GM23338 (cell line): ENCODE data around the gene DNAJC13. TPM values are rescaled to one million over a fixed set of nuclear protein-coding genes. Genes with fewer than 3 reads are reported as not detected.
"Not testable (repeated sequence)": the region's sequence is repeated elsewhere in the genome, so short reads cannot be mapped to it uniquely, and the experiment has no call there.

Source experiments
- ATAC-seq: fragments of 200-7000 bp; cut with Tn5 transposase; 3 replicates; pipeline ENCODE4 v1.9.1; 2020
- DNase-seq: peaks from one replicate; pipeline ENCODE4 v3.0.0-alpha.2; 2015; ENCODE audit warnings: low spot score
- H2AFZ ChIP-seq: fragments of 200-600 bp; sonication (generic); 2 replicates; pipeline ENCODE4 v1.8.0; 2016; ENCODE audit warnings: antibody characterized with exemption, mild to moderate bottlenecking, moderate library complexity
- H3F3A ChIP-seq: fragments of 200-600 bp; sonication (generic); replicated peaks from 2 replicates; pipeline ENCODE4 v1.8.0; 2017; ENCODE audit warnings: antibody characterized with exemption, mixed run types, low read depth
- H3K27ac ChIP-seq: fragments of 200-600 bp; sonication (generic); 2 replicates; pipeline ENCODE4 v1.6.1; 2016; ENCODE audit warnings: low read depth
- H3K27me3 ChIP-seq: fragments of 200-600 bp; sonication (generic); 2 replicates; pipeline ENCODE4 v1.8.0; 2016; ENCODE audit warnings: mild to moderate bottlenecking, mixed run types, moderate library complexity; ENCODE audit not compliant: insufficient read depth
- H3K36me3 ChIP-seq: fragments of 200-600 bp; sonication (generic); 2 replicates; pipeline ENCODE4 v1.8.0; 2016; ENCODE audit warnings: mild to moderate bottlenecking; ENCODE audit not compliant: insufficient read depth
- H3K4me1 ChIP-seq: fragments of 200-600 bp; sonication (generic); 2 replicates; pipeline ENCODE4 v1.8.0; 2016; ENCODE audit warnings: mild to moderate bottlenecking, moderate library complexity; ENCODE audit not compliant: insufficient read depth
- H3K4me2 ChIP-seq: fragments of 200-600 bp; sonication (generic); 2 replicates; pipeline ENCODE4 v1.7.1; 2017; ENCODE audit warnings: mixed run types
- H3K4me3 ChIP-seq: fragments of 200-600 bp; sonication (generic); 2 replicates; pipeline ENCODE4 v1.6.1; 2016; ENCODE audit warnings: mixed run types
- H3K79me2 ChIP-seq: fragments of 200-600 bp; sonication (generic); replicated peaks from 2 replicates; pipeline ENCODE4 v1.8.0; 2017; ENCODE audit warnings: mild to moderate bottlenecking; ENCODE audit not compliant: insufficient read depth
- H3K9me2 ChIP-seq: fragments of 200-600 bp; sonication (generic); 2 replicates; pipeline ENCODE4 v1.8.0; 2017; ENCODE audit not compliant: insufficient read depth
- H4K20me1 ChIP-seq: fragments of 200-600 bp; sonication (generic); replicated peaks from 2 replicates; pipeline ENCODE4 v1.8.0; 2017; ENCODE audit warnings: mild to moderate bottlenecking; ENCODE audit not compliant: insufficient read depth
- H3K27ac Mint-ChIP-seq: 2 replicates; pipeline ENCODE4 v1.8.0; 2020; ENCODE audit warnings: inconsistent platforms, mild to moderate bottlenecking, moderate library complexity, mixed read lengths
- H3K27me3 Mint-ChIP-seq: 3 replicates; pipeline ENCODE4 v1.8.0; 2022; ENCODE audit warnings: low read depth, mild to moderate bottlenecking, moderate library complexity, mixed read lengths, inconsistent platforms; ENCODE audit not compliant: insufficient read depth, poor library complexity
- H3K36me3 Mint-ChIP-seq: 3 replicates; pipeline ENCODE4 v1.8.0; 2021; ENCODE audit warnings: low read depth, mild to moderate bottlenecking, inconsistent platforms, moderate library complexity, mixed read lengths
- H3K4me1 Mint-ChIP-seq: 3 replicates; pipeline ENCODE4 v1.8.0; 2020; ENCODE audit warnings: mild to moderate bottlenecking, inconsistent platforms, mixed read lengths
- H3K4me3 Mint-ChIP-seq: 3 replicates; pipeline ENCODE4 v1.8.0; 2021; ENCODE audit warnings: moderate library complexity, mild to moderate bottlenecking, inconsistent platforms, mixed read lengths
- H3K9me3 Mint-ChIP-seq: 3 replicates; pipeline ENCODE4 v1.8.0; 2020; ENCODE audit warnings: moderate library complexity, mild to moderate bottlenecking, inconsistent platforms, mixed read lengths
- EZH2phosphoT487 ChIP-seq: fragments of 200-600 bp; sonication (generic); IDR thresholded peaks from one replicate; pipeline ENCODE4 v1.8.1; 2018; ENCODE audit warnings: antibody characterized with exemption; ENCODE audit not compliant: unreplicated experiment
- JUNB ChIP-seq: IDR thresholded peaks from one replicate; pipeline ENCODE4 v1.6.1; 2016; ENCODE audit warnings: antibody characterized with exemption; ENCODE audit not compliant: unreplicated experiment
- NANOG ChIP-seq: IDR thresholded peaks from 2 replicates; pipeline ENCODE4 v1.6.1; 2016; ENCODE audit warnings: antibody characterized with exemption, borderline replicate concordance
- POLR2AphosphoS5 ChIP-seq: IDR thresholded peaks from 2 replicates; pipeline ENCODE4 v1.6.1; 2016; ENCODE audit warnings: antibody characterized with exemption, low read depth
- STAT1 ChIP-seq: IDR thresholded peaks from one replicate; pipeline ENCODE4 v1.6.1; 2016; ENCODE audit warnings: antibody characterized with exemption; ENCODE audit not compliant: unreplicated experiment
- ZNF114 ChIP-seq: fragments of 250-450 bp; sonication (Bioruptor Pico); IDR thresholded peaks from 2 replicates; pipeline ENCODE4 v1.5.0; 2020; ENCODE audit warnings: mild to moderate bottlenecking, moderate library complexity
- polyA plus RNA-seq: library from polyadenylated mRNA; unstranded; fragments of >200 nt; fragmentation: Nextera tagmentation; extraction: Ambion mirVana; gene quantifications from 2 replicates; pipeline ENCODE4 v1.2.1, GENCODE V29; 2016
- total RNA-seq: library from RNA; depleted of rRNA; stranded (reverse); fragments of >200 nt; shearing (Covaris generic); gene quantifications from 2 replicates; pipeline ENCODE4 v1.2.3, GENCODE V29; 2014
- TF ChIP-seq, protein P1 (sequence below), 2 experiments: fragments of 200-600 bp in 1 of 2; sonication (generic) in 1 of 2; conservative IDR thresholded peaks; 2 replicates each; pipeline versions ENCODE4 v1.5.1 to v1.6.1; 2016 to 2017; ENCODE audit warnings: antibody characterized with exemption in 2 of 2, low read depth in 2 of 2, mild to moderate bottlenecking in 2 of 2, moderate library complexity in 1 of 2
- TF ChIP-seq, protein P2 (sequence below): IDR thresholded peaks from one replicate; pipeline ENCODE4 v1.6.1; 2018; ENCODE audit warnings: antibody characterized with exemption; ENCODE audit not compliant: unreplicated experiment

Gene DNAJC13
- total and polyA plus RNA-seq, 2 experiments from 2014 or later: 8.3 to 33.6 TPM

DNA sequence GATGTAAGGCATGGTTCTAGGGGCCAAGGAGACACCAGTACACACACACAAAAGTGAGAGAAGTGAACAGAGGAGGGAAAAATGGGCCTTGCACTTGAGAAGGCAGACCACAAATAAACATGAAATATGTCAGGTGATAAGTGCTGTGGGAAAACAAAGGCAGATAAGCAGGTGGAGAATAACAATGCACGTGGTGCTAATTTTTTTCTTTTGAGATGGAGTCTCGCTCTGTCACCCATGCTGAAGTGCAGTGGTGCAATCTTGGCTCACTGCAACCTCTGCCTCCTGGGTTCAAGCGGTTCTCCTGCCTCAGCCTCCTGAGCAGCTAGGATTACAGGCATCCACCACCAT is 138.7 kb downstream of the DNAJC13 start:
- H3K27ac ChIP-seq, H3K9me3 Mint-ChIP-seq, H3K36me3 Mint-ChIP-seq, H3K4me2 ChIP-seq, H2AFZ ChIP-seq, H3K27me3 ChIP-seq, H3K27me3 Mint-ChIP-seq, H4K20me1 ChIP-seq, H3K79me2 ChIP-seq, H3K4me3 ChIP-seq, DNase-seq, H3K36me3 ChIP-seq, ATAC-seq, H3F3A ChIP-seq, H3K9me2 ChIP-seq, H3K4me3 Mint-ChIP-seq, H3K27ac Mint-ChIP-seq: not testable (repeated sequence)
- H3K4me1 Mint-ChIP-seq: peaks cover 30% of the 10 kb centered on the region
- H3K4me1 ChIP-seq: peaks cover 17% of the 10 kb centered on the region; the same call in 1 of the 2 replicates

DNA sequence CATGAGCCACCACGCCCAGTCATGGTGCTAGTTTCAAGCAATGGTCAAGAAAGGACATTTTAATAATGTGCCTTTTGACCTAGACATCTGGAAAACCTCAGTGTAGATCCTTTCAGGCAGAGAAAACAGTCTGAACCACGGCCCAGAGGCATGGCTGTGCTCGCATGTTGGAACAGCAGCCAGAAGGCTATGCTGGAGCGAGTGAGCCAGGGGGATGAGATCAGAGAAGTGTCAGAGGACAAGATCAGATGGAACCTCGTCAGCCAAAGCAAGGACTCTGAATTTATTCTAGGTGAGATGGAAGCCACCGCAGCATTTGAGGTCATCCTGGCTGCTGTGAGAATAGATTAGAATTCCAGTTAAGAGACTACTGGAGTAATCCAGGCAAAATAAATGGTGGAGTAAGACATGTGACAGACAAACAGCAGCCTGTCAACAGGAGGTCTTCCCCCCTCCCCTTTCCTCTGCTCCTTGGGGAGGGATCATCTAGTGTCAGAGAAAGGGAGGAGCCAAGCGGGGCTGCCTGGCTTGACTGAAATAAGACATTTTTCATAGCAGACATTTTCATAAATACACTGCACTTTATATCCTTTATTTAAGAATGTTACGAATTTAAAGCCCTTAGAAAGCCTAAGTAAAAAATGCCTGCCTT is 139.3 kb downstream of the DNAJC13 start:
- peak; percentile 30 for DNase-seq

More for the DNA sequence above, 139.3 kb downstream of the DNAJC13 start:
- no peaks in the 10 kb centered on the region for H4K20me1 ChIP-seq
- Mint-ChIP-seq H3K27me3 (no peaks in the 10 kb centered on the region), H3K36me3 (no peaks in the 10 kb centered on the region), H3K27ac (no peak overlapping the region), H3K9me3 (no peaks in the 10 kb centered on the region), H3K4me1 (peaks cover 30% of the 10 kb centered on the region), H3K4me3 (no peak overlapping the region)
- no peaks in the 10 kb centered on the region for H3K79me2 ChIP-seq
- H3K9me2 ChIP-seq: no peaks in the 10 kb centered on the region
- H3F3A ChIP-seq: no peaks in the 10 kb centered on the region
- H3K4me1 ChIP-seq: peaks cover 17% of the 10 kb centered on the region; the same call in 1 of the 2 replicates
- H3K36me3 ChIP-seq: no peaks in the 10 kb centered on the region
- no peak overlapping the region for H3K4me3 ChIP-seq
- no peak overlapping the region for H2AFZ ChIP-seq
- TF ChIP-seq POLR2AphosphoS5 (no peak), STAT1 (no peak), EZH2phosphoT487 (no peak), JUNB (no peak), NANOG (no peak), ZNF114 (CRISPR knock-in tag) (no peak)
- TF ChIP-seq, protein P1, sequence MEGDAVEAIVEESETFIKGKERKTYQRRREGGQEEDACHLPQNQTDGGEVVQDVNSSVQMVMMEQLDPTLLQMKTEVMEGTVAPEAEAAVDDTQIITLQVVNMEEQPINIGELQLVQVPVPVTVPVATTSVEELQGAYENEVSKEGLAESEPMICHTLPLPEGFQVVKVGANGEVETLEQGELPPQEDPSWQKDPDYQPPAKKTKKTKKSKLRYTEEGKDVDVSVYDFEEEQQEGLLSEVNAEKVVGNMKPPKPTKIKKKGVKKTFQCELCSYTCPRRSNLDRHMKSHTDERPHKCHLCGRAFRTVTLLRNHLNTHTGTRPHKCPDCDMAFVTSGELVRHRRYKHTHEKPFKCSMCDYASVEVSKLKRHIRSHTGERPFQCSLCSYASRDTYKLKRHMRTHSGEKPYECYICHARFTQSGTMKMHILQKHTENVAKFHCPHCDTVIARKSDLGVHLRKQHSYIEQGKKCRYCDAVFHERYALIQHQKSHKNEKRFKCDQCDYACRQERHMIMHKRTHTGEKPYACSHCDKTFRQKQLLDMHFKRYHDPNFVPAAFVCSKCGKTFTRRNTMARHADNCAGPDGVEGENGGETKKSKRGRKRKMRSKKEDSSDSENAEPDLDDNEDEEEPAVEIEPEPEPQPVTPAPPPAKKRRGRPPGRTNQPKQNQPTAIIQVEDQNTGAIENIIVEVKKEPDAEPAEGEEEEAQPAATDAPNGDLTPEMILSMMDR (conservative IDR thresholded peaks at IDR 0.05; ENCODE audit: low read depth in 2 of 2): no peak
- TF ChIP-seq, protein P2, sequence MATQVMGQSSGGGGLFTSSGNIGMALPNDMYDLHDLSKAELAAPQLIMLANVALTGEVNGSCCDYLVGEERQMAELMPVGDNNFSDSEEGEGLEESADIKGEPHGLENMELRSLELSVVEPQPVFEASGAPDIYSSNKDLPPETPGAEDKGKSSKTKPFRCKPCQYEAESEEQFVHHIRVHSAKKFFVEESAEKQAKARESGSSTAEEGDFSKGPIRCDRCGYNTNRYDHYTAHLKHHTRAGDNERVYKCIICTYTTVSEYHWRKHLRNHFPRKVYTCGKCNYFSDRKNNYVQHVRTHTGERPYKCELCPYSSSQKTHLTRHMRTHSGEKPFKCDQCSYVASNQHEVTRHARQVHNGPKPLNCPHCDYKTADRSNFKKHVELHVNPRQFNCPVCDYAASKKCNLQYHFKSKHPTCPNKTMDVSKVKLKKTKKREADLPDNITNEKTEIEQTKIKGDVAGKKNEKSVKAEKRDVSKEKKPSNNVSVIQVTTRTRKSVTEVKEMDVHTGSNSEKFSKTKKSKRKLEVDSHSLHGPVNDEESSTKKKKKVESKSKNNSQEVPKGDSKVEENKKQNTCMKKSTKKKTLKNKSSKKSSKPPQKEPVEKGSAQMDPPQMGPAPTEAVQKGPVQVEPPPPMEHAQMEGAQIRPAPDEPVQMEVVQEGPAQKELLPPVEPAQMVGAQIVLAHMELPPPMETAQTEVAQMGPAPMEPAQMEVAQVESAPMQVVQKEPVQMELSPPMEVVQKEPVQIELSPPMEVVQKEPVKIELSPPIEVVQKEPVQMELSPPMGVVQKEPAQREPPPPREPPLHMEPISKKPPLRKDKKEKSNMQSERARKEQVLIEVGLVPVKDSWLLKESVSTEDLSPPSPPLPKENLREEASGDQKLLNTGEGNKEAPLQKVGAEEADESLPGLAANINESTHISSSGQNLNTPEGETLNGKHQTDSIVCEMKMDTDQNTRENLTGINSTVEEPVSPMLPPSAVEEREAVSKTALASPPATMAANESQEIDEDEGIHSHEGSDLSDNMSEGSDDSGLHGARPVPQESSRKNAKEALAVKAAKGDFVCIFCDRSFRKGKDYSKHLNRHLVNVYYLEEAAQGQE: no peak
- ATAC-seq: peak; percentile 37
- H3K27ac ChIP-seq: no peak overlapping the region
- no peaks in the 10 kb centered on the region for H3K27me3 ChIP-seq
- no peak overlapping the region for H3K4me2 ChIP-seq
